Measurements from ENCODE around the gene PRRC2B.
A peak's percentile ranks its signal among the peaks of the same experiment; 100 is the strongest.

- TF ChIP-seq CTCF (IDR thresholded peaks at IDR 0.05), result peak in 1 of 4 experiments; percentile 3
- no peak for TF ChIP-seq POLR2A (IDR thresholded peaks at IDR 0.05)
- peak; percentile 85 for TF ChIP-seq POLR2AphosphoS5 (IDR thresholded peaks at IDR 0.05)
These were observed 9.0 kb downstream of the PRRC2B start for GRCh38 chr9:131402738-131403492.

Measured in prostate gland (tissue), 2 donors.